Measurements from ENCODE around the gene MAD2L2.
"Not testable (repeated sequence)": the region's sequence is repeated elsewhere in the genome, so short reads cannot be mapped to it uniquely, and the experiment has no call there.

Gene MAD2L2

GRCh38 chr1:11648039-11648438 lies 32.9 kb downstream of the MAD2L2 start:
- no peaks in the 10 kb centered on the region for H3K9me3 ChIP-seq (ENCODE audit: control insufficient read depth, insufficient read depth, low read length)
- H3K27me3 ChIP-seq (ENCODE audit: control insufficient read depth, insufficient read depth, low read length): peaks cover 9% of the 10 kb centered on the region
- H3K9ac ChIP-seq (ENCODE audit: low read depth, low read length): no peak overlapping the region
- peaks cover 17% of the 10 kb centered on the region for H3K4me1 ChIP-seq (ENCODE audit: control insufficient read depth, insufficient read depth, low read length)
- peaks cover 9% of the 10 kb centered on the region for H3K36me3 ChIP-seq (ENCODE audit: control insufficient read depth, insufficient read depth, low read length)
- H3K4me3 ChIP-seq (ENCODE audit: low read depth, low read length): peak overlapping the region; percentile 26

GRCh38 chr1:11647333-11647732 lies 33.6 kb downstream of the MAD2L2 start:
- peaks cover 9% of the 10 kb centered on the region for H3K27me3 ChIP-seq (ENCODE audit: control insufficient read depth, insufficient read depth, low read length)
- no peak overlapping the region for H3K4me3 ChIP-seq (ENCODE audit: low read depth, low read length)
- peaks cover 13% of the 10 kb centered on the region for H3K4me1 ChIP-seq (ENCODE audit: control insufficient read depth, insufficient read depth, low read length)
- no peaks in the 10 kb centered on the region for H3K9me3 ChIP-seq (ENCODE audit: control insufficient read depth, insufficient read depth, low read length)
- H3K9ac ChIP-seq (ENCODE audit: low read depth, low read length): no peak overlapping the region
- H3K36me3 ChIP-seq (ENCODE audit: control insufficient read depth, insufficient read depth, low read length): peaks cover 9% of the 10 kb centered on the region

DNA sequence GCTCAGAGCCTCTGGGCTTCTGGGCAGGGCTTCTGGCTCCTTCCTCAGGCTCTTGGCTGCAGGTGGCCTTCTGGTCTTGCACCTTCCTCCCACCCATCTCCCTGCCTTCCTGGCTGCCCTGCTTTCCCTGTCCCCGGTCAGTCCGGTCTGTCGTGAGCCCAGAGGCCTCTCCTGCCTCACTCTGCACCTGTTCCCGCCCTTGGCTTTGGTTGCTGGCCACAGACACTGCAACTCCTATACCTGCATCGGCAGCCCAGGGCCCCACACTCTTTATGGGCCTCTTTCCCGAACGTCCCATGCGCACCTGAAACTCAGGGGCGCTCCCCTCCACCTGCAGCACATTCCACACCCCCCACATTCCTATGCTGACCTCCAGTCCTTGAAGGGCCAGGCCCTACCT lies 34.6 kb downstream of the MAD2L2 start:
- Histone ChIP-seq H3K9ac (ENCODE audit: low read depth, low read length) (no peak overlapping the region), H3K36me3 (ENCODE audit: control insufficient read depth, insufficient read depth, low read length) (peaks cover 9% of the 10 kb centered on the region), H3K4me1 (ENCODE audit: control insufficient read depth, insufficient read depth, low read length) (peaks cover 13% of the 10 kb centered on the region), H3K4me3 (ENCODE audit: low read depth, low read length) (no peak overlapping the region), H3K27me3 (ENCODE audit: control insufficient read depth, insufficient read depth, low read length) (peaks cover 9% of the 10 kb centered on the region), H3K9me3 (ENCODE audit: control insufficient read depth, insufficient read depth, low read length) (no peaks in the 10 kb centered on the region)

DNA sequence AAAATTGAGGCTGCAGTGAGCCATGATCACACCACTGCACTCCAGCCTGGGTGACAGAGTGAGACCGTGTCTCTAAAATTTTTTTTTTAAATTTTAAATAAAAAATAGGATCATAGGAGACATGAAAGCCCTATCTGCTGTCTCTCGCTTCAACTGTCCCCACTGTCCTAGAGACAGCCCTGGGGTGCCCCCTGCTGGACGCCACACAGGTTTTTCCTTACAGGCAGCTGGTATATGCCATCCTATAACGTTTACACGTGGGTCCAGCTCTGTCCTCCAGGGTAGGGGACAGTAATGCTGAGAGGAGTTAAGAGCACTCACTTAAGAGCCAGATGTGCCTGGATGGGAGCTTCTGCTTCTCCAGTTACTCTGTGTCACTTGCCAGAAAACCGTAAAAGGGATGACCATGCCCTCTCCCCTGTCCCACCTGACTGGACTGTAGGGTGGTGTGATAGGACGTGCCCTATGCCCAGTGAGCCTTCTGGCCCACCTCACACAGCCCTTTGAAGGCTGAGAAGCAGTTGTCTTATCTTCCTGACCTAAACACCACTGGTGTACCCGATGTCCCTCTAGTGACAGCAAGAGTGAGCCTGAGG lies 35.2 kb downstream of the MAD2L2 start:
- Histone ChIP-seq H3K36me3 (ENCODE audit: control insufficient read depth, insufficient read depth, low read length) (peaks cover 9% of the 10 kb centered on the region), H3K27me3 (ENCODE audit: control insufficient read depth, insufficient read depth, low read length) (peaks cover 4% of the 10 kb centered on the region), H3K9me3 (ENCODE audit: control insufficient read depth, insufficient read depth, low read length) (no peaks in the 10 kb centered on the region), H3K4me1 (ENCODE audit: control insufficient read depth, insufficient read depth, low read length) (peaks cover 11% of the 10 kb centered on the region), H3K4me3 (ENCODE audit: low read depth, low read length) (no peak overlapping the region), H3K9ac (ENCODE audit: low read depth, low read length) (no peak overlapping the region)

GRCh38 chr1:11645270-11645669 lies 35.7 kb downstream of the MAD2L2 start:
- Histone ChIP-seq H3K9ac (ENCODE audit: low read depth, low read length) (no peak overlapping the region), H3K27me3 (ENCODE audit: control insufficient read depth, insufficient read depth, low read length) (peaks cover 4% of the 10 kb centered on the region), H3K4me3 (ENCODE audit: low read depth, low read length) (no peak overlapping the region), H3K36me3 (ENCODE audit: control insufficient read depth, insufficient read depth, low read length) (peaks cover 9% of the 10 kb centered on the region), H3K9me3 (ENCODE audit: control insufficient read depth, insufficient read depth, low read length) (no peaks in the 10 kb centered on the region), H3K4me1 (ENCODE audit: control insufficient read depth, insufficient read depth, low read length) (peaks cover 9% of the 10 kb centered on the region)

DNA sequence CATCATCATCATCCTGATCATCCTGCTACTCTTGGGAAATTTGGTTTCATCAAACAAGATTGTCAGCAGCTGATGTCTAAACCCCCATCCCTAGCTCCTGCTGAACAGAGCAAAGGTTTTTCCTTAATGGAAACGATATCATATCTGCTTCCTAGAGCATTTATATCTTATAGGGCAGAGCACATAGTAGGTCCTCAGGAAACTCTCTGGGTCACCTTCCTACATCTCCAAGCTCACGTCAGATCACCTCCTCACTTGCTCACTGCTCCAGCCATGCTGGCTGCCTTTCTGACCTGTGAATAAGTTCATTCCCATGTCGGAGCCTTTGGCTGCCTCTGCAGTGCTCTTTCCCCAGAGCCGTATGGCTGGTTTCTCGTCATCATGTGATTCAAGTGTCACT lies 37.2 kb downstream of the MAD2L2 start:
- Histone ChIP-seq H3K36me3 (ENCODE audit: control insufficient read depth, insufficient read depth, low read length) (peaks cover 9% of the 10 kb centered on the region), H3K27me3 (ENCODE audit: control insufficient read depth, insufficient read depth, low read length) (no peaks in the 10 kb centered on the region), H3K9me3 (ENCODE audit: control insufficient read depth, insufficient read depth, low read length) (no peaks in the 10 kb centered on the region), H3K9ac (ENCODE audit: low read depth, low read length) (no peak overlapping the region), H3K4me1 (ENCODE audit: control insufficient read depth, insufficient read depth, low read length) (no peaks in the 10 kb centered on the region), H3K4me3 (ENCODE audit: low read depth, low read length) (no peak overlapping the region)

DNA sequence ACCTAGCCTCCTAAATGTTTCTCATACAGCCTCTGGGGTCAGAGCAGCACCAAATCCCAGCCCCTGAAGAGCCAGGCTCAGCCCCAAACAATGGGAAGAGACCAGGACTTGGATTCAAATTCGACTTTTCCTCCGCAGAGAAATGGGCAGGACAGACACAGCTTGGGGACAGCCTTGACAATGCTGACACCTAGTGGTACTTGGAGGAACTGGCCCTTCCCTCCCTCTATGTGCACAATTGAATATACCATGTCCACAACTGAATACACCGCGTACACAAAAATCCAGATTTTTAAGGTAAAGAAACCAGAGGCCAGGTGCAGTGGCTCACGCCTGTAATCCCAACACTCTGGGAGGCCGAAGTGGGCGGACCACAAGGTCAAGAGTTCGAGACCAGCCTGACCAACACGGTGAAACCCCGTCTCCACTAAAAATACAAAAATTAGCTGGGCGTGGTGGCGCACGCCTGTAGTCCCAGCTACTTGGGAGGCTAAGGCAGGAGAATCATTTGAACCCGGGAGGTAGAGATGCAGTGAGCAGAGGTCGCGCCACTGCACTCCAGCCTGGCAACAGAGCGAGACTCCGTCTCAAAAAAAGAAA lies 38.4 kb downstream of the MAD2L2 start:
- H3K36me3 ChIP-seq (ENCODE audit: control insufficient read depth, insufficient read depth, low read length); H3K27me3 ChIP-seq (ENCODE audit: control insufficient read depth, insufficient read depth, low read length); H3K4me3 ChIP-seq (ENCODE audit: low read depth, low read length); H3K9ac ChIP-seq (ENCODE audit: low read depth, low read length); H3K9me3 ChIP-seq (ENCODE audit: control insufficient read depth, insufficient read depth, low read length); H3K4me1 ChIP-seq (ENCODE audit: control insufficient read depth, insufficient read depth, low read length): not testable (repeated sequence)

- Histone ChIP-seq H3K27me3 (ENCODE audit: control insufficient read depth, insufficient read depth, low read length) (no peaks in the 10 kb centered on the region), H3K4me1 (ENCODE audit: control insufficient read depth, insufficient read depth, low read length) (no peaks in the 10 kb centered on the region), H3K4me3 (ENCODE audit: low read depth, low read length) (no peak overlapping the region), H3K36me3 (ENCODE audit: control insufficient read depth, insufficient read depth, low read length) (no peaks in the 10 kb centered on the region), H3K9me3 (ENCODE audit: control insufficient read depth, insufficient read depth, low read length) (no peaks in the 10 kb centered on the region), H3K9ac (ENCODE audit: low read depth, low read length) (no peak overlapping the region)
Observed at GRCh38 chr1:11641776-11642305, 39.1 kb downstream of the MAD2L2 start.

DNA sequence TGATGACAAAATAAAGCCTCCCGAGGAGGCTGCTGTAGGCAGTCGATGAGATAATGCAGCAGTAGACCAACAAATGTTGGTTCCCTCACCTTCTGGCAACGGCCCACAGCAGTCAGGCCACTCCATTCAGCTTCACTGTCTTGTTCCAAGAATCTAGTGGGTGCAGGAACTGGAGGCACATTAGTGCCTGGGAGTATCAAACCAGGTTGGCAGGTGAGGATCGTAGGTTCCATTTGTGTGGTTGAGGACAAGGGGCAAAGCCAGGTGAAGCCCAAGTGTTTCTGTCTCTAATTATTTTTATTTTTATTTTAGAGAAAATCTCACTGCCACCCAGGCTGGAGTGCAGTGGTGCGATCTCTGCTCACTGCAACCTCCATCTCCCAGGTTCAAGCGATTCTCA lies 40.0 kb downstream of the MAD2L2 start:
- Histone ChIP-seq H3K4me3 (ENCODE audit: low read depth, low read length) (no peak overlapping the region), H3K36me3 (ENCODE audit: control insufficient read depth, insufficient read depth, low read length) (no peaks in the 10 kb centered on the region), H3K4me1 (ENCODE audit: control insufficient read depth, insufficient read depth, low read length) (no peaks in the 10 kb centered on the region), H3K27me3 (ENCODE audit: control insufficient read depth, insufficient read depth, low read length) (no peaks in the 10 kb centered on the region), H3K9ac (ENCODE audit: low read depth, low read length) (no peak overlapping the region), H3K9me3 (ENCODE audit: control insufficient read depth, insufficient read depth, low read length) (no peaks in the 10 kb centered on the region)

- no peak overlapping the region for H3K9ac ChIP-seq (ENCODE audit: low read depth, low read length)
- no peaks in the 10 kb centered on the region for H3K9me3 ChIP-seq (ENCODE audit: control insufficient read depth, insufficient read depth, low read length)
- H3K4me3 ChIP-seq (ENCODE audit: low read depth, low read length): no peak overlapping the region
- H3K27me3 ChIP-seq (ENCODE audit: control insufficient read depth, insufficient read depth, low read length): no peaks in the 10 kb centered on the region
- no peaks in the 10 kb centered on the region for H3K36me3 ChIP-seq (ENCODE audit: control insufficient read depth, insufficient read depth, low read length)
- H3K4me1 ChIP-seq (ENCODE audit: control insufficient read depth, insufficient read depth, low read length): no peaks in the 10 kb centered on the region
Observed at GRCh38 chr1:11640101-11640500, 40.8 kb downstream of the MAD2L2 start.

DNA sequence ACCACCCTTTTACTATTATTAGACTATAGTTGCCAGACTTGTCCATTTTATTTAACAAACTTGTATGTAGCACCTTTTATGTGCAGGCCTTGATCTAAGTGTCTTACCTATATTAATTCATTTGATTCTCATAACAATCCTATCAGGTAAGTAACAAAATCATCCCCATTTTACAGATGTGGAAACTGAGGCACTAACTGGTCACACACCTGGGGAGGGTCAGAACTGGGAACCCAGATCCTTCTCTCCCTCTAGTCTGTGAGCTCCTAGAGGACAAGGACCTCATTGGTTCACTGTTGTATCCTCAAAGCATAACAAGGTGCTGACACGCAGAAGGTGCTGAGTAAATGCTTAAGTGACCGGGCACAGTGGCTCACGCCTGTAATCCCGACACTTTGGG lies 41.6 kb downstream of the MAD2L2 start:
- no peaks in the 10 kb centered on the region for H3K36me3 ChIP-seq (ENCODE audit: control insufficient read depth, insufficient read depth, low read length)

DNA sequence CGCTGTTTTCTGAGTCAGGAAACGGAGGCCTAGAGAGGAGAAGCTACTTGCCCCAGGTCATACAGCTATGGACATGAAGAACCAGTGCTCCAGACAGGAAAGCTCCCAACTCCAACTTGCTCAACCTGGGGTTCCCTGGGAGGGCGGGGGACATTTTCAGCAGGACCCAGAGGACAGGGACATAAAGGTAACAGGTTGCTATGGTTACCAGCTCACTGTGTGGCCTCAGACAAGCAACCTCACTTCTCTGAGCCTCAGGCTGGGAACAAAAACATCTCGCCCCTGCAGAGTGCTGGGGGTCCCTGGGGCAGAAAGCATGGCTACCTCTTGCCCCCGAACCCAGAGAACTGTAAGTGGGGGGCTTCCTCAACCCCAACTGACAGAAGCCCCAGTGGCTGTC lies 42.8 kb downstream of the MAD2L2 start:
- Histone ChIP-seq H3K36me3 (ENCODE audit: control insufficient read depth, insufficient read depth, low read length) (no peaks in the 10 kb centered on the region), H3K4me1 (ENCODE audit: control insufficient read depth, insufficient read depth, low read length) (no peaks in the 10 kb centered on the region), H3K4me3 (ENCODE audit: low read depth, low read length) (no peak overlapping the region), H3K9me3 (ENCODE audit: control insufficient read depth, insufficient read depth, low read length) (no peaks in the 10 kb centered on the region), H3K9ac (ENCODE audit: low read depth, low read length) (no peak overlapping the region), H3K27me3 (ENCODE audit: control insufficient read depth, insufficient read depth, low read length) (no peaks in the 10 kb centered on the region)

More for the DNA sequence above, 41.6 kb downstream of the MAD2L2 start:
- Histone ChIP-seq H3K9ac (ENCODE audit: low read depth, low read length) (no peak overlapping the region), H3K9me3 (ENCODE audit: control insufficient read depth, insufficient read depth, low read length) (no peaks in the 10 kb centered on the region), H3K27me3 (ENCODE audit: control insufficient read depth, insufficient read depth, low read length) (no peaks in the 10 kb centered on the region), H3K4me3 (ENCODE audit: low read depth, low read length) (no peak overlapping the region), H3K4me1 (ENCODE audit: control insufficient read depth, insufficient read depth, low read length) (no peaks in the 10 kb centered on the region)

Measured in iPS-15b (cell line).